T-helper 2 cell treated with Interferon-gamma antibody and Interleukin-4, amounts not matched to agents 5 μg/mL and 100 μg/mL, for 36 hours (primary cell): ENCODE data around the gene DNAJC5G.
"Not testable (repeated sequence)": the region's sequence is repeated elsewhere in the genome, so short reads cannot be mapped to it uniquely, and the experiment has no call there.

Experiments
- DNase-seq: peaks from one replicate; pipeline ENCODE4 v3.0.0; 2021; ENCODE audit warnings: low spot score
- H3K27ac Mint-ChIP-seq: one replicate; pipeline ENCODE4 v1.8.0; 2021; ENCODE audit warnings: mild to moderate bottlenecking, mixed read lengths
- H3K27me3 Mint-ChIP-seq: one replicate; pipeline ENCODE4 v1.8.0; 2021; ENCODE audit warnings: low read depth, mixed read lengths
- H3K36me3 Mint-ChIP-seq: one replicate; pipeline ENCODE4 v1.8.0; 2021; ENCODE audit warnings: low read depth, mixed read lengths
- H3K4me1 Mint-ChIP-seq: one replicate; pipeline ENCODE4 v1.8.0; 2021; ENCODE audit warnings: low read depth, mixed read lengths
- H3K4me3 Mint-ChIP-seq: one replicate; pipeline ENCODE4 v1.8.0; 2022; ENCODE audit warnings: mild to moderate bottlenecking, moderate library complexity, mixed read lengths
- H3K9me3 Mint-ChIP-seq: one replicate; pipeline ENCODE4 v1.8.0; 2021; ENCODE audit warnings: mixed read lengths

The DNAJC5G gene

DNA sequence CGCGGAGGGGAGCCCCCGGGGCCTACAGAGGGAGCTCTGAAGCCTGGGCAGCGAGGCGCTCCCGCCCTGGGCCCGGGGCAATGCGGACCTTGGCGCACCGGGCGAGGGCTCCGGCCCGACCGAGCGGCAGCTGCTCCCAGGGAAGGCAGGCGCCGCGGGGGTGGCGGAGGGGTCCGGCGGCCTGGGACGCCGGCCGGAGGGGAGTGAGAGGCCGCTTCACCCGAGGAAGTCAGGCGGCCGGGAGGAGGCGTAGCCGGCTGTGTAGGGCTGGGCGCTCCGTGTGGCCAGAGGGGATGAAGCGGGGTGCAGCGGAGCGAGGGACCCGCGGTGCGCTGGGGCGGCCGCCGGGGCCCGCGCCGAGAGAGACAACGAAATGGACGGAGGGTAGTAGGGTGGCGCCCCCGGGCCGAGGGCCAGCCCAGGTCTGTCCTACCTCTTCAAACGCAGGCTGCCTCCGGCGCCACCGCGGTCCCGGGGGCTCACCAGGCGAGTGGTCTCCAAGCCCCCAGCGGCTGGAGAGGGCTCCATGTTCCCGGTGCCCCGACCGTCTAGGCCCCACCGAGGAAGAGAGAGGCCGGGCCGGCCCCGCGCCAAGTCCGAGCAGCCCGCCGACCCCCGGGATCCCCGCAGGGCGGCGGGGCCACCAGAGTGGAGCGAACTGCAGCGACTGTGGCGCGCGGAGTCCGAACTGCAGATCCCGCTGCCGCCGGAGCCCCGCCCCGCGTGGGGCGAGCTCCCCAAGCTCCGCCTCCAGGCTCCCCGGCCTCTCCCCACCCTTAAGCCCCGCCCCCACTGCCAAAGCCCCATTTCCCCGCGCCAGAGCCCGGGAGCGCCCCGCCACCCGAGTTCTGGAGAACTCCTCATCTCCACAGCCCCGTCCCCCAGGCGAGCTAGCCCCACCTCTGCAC, 12.6 kb upstream of the DNAJC5G start, which contains the start of gene SLC30A3:
TSS of gene SLC30A3 (minus strand) at position 669 of the 908 bp plus-strand sequence. CDS start at position 528, 141 bp downstream.
- Mint-ChIP-seq H3K4me1 (peaks cover 17% of the 10 kb centered on the region), H3K27ac (peak within 1 kb of the TSS; percentile 29), H3K4me3 (peak within 1 kb of the TSS; percentile 93), H3K36me3 (peaks cover 2% of the 10 kb centered on the region), H3K9me3 (no peaks in the 10 kb centered on the region), H3K27me3 (peaks cover 45% of the 10 kb centered on the region)
- peak; percentile 66 for DNase-seq

DNA sequence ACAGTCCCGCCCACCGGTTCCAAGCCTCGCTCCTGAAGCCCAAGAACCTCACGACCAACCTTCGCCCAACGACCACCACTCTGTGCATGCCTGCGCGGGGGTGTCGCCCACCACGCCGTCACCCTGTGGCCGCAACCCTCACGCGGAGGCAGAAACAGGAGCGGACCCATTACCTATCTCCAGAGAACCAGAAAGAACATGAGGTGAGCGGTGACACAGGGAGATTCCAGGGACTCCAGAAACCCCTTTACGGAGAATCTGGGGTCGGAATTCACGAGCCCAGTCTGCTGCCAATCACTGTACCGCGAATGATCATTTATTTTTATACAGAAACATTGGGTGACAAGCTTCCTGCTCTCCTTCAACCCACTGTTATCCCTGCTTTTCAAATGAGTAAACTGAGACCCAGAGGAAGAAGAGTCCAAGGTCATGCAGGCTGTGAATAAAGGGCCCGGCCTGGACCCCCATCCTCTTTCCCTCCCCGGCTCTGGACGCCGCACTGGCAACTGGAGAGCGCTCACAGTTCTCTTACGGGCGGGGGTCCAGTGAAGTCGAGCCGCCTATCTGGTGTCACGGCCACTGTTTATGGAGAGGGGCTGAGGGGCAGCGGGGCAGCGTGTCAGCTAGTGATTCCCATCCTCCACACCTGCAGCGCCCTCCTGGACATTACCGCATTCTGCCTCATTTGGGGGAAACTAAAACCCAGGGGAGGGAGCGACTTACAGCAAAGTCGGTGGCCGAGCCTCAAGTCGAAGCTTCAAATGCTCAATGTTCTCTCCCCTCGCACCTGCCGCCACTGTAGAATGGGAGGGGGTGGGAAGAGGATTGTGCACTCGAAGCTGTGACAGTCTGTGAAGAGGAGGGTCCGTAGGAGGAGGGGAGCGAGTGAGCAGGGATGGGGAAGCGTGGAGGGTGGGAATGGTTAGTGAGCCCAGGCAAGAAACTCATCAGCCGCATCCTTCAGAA, 11.7 kb upstream of the DNAJC5G start:
- Mint-ChIP-seq H3K27me3 (peaks cover 43% of the 10 kb centered on the region), H3K27ac (peak overlapping the region; percentile 29), H3K4me3 (peak overlapping the region; percentile 93), H3K9me3 (no peaks in the 10 kb centered on the region), H3K36me3 (peaks cover 2% of the 10 kb centered on the region), H3K4me1 (peaks cover 17% of the 10 kb centered on the region)
- no peak for DNase-seq

DNA sequence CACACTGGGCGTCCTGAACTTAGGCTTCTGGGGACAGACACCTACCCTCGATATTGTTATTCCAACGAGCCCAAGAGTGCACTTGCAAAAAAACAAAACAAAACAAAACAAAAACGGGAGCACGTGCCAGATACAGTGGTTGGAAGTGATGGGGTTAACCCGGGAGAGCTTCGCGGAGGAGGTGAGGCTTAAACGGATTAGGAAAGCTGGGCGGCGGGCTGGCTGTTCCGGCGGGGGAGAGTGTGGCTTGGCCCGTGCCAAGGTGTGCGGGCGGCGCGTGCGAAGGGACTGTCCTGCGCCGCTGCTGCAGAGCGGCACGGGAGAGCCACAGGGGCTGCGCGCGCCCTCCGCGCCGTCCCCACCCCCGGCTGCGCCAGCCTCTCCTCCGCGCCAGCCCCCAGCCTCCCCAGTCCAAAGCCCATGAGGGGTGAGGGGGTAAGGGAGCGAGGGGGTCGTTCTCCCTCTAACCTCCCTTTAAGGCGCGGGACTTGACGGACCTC, 10.9 kb upstream of the DNAJC5G start:
- Mint-ChIP-seq H3K4me3 (peak overlapping the region; percentile 93), H3K27me3 (peaks cover 43% of the 10 kb centered on the region), H3K27ac (no peak overlapping the region), H3K36me3 (peaks cover 2% of the 10 kb centered on the region), H3K4me1 (peaks cover 17% of the 10 kb centered on the region), H3K9me3 (no peaks in the 10 kb centered on the region)
- no peak for DNase-seq

DNA sequence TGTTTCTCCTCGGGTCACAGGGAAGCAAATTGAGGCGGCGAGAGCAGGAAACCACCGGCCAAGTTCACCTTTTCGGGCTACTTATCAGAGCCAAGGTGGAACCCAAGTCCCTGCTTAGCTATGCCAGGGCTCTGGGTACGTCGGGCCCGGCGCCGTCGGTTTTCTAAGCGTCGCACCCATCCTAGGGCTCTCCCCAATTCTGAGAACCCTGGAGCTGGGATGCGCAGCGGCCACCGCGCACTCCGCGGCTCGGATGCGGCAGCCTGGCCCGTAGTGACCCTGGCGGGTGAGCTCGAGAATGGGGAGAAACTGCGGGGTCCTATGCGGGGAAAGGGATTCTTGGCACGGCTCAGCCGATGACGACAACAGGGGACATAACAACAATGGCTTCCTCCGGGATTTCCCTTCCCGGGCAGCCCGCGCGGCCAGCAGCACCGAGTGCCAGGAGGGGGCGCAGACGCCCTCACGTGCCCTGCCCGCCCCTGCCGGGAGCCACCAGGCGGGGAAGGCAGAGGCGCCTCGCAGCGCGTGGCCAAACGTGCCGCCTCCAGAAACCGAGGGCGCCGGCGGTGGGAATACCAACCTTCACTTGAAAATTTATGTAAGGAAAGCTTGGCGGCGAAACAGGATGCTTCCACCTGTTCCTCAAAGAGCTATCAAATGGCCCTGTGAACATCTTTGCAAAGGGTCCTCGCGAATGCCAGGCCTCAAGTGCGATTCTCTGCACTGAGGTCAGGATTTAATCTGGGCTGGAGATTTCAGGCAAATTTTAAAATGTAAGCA, 10.3 kb upstream of the DNAJC5G start:
- H3K27me3 Mint-ChIP-seq, result peaks cover 44% of the 10 kb centered on the region
- peaks cover 2% of the 10 kb centered on the region for H3K36me3 Mint-ChIP-seq
- H3K4me1 Mint-ChIP-seq, result peaks cover 17% of the 10 kb centered on the region
- DNase-seq, result peak; percentile 60
- H3K27ac Mint-ChIP-seq, result no peak overlapping the region
- H3K4me3 Mint-ChIP-seq, result peak overlapping the region; percentile 65
- H3K9me3 Mint-ChIP-seq, result no peaks in the 10 kb centered on the region

GRCh38 chr2:27265536-27265870, 9.7 kb upstream of the DNAJC5G start:
- H3K4me1 Mint-ChIP-seq, result peaks cover 17% of the 10 kb centered on the region
- peaks cover 2% of the 10 kb centered on the region for H3K36me3 Mint-ChIP-seq
- H3K4me3 Mint-ChIP-seq, result peak overlapping the region; percentile 65
- no peaks in the 10 kb centered on the region for H3K9me3 Mint-ChIP-seq
- DNase-seq, result no peak
- H3K27me3 Mint-ChIP-seq, result peaks cover 40% of the 10 kb centered on the region
- no peak overlapping the region for H3K27ac Mint-ChIP-seq

- not testable (repeated sequence) for DNase-seq, H3K27ac Mint-ChIP-seq, H3K36me3 Mint-ChIP-seq, H3K9me3 Mint-ChIP-seq, H3K4me3 Mint-ChIP-seq
- Mint-ChIP-seq H3K4me1 (peaks cover 18% of the 10 kb centered on the region), H3K27me3 (peaks cover 26% of the 10 kb centered on the region)
Measured at GRCh38 chr2:27268296-27268695, 6.9 kb upstream of the DNAJC5G start.

DNA sequence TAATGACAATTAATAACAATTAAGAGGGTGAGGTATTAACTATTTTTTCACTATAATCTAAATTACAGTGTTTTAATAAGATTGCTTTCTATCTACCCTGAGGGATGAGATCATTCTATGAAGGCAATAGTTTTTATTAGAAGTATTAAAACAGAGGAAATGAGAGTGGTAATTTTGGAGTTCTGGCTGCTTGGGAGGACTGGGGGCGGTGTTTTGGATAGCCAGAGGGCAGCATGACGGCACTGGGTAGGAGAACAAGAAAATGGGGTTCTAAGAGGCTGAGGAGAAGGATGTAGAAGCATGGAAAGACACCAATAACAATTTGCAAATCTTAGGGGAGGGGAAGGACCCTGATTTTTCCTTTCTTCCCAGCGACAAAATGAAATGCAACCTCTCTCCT, 5.1 kb upstream of the DNAJC5G start:
- H3K27me3 Mint-ChIP-seq, result peaks cover 16% of the 10 kb centered on the region
- no peak for DNase-seq
- peaks cover 8% of the 10 kb centered on the region for H3K4me1 Mint-ChIP-seq
- no peak overlapping the region for H3K27ac Mint-ChIP-seq
- H3K4me3 Mint-ChIP-seq, result no peak overlapping the region
- no peaks in the 10 kb centered on the region for H3K9me3 Mint-ChIP-seq
- no peaks in the 10 kb centered on the region for H3K36me3 Mint-ChIP-seq

GRCh38 chr2:27270670-27271069, 4.6 kb upstream of the DNAJC5G start:
- Mint-ChIP-seq H3K27ac (no peak overlapping the region), H3K4me1 (peaks cover 4% of the 10 kb centered on the region), H3K4me3 (no peak overlapping the region), H3K27me3 (peaks cover 16% of the 10 kb centered on the region), H3K36me3 (no peaks in the 10 kb centered on the region), H3K9me3 (no peaks in the 10 kb centered on the region)
- no peak for DNase-seq

GRCh38 chr2:27271631-27272340, 3.4 kb upstream of the DNAJC5G start:
- peaks cover 16% of the 10 kb centered on the region for H3K27me3 Mint-ChIP-seq
- H3K36me3 Mint-ChIP-seq, result no peaks in the 10 kb centered on the region
- H3K4me1 Mint-ChIP-seq, result peaks cover 4% of the 10 kb centered on the region
- H3K27ac Mint-ChIP-seq, result no peak overlapping the region
- no peak overlapping the region for H3K4me3 Mint-ChIP-seq
- no peak for DNase-seq
- H3K9me3 Mint-ChIP-seq, result no peaks in the 10 kb centered on the region

DNA sequence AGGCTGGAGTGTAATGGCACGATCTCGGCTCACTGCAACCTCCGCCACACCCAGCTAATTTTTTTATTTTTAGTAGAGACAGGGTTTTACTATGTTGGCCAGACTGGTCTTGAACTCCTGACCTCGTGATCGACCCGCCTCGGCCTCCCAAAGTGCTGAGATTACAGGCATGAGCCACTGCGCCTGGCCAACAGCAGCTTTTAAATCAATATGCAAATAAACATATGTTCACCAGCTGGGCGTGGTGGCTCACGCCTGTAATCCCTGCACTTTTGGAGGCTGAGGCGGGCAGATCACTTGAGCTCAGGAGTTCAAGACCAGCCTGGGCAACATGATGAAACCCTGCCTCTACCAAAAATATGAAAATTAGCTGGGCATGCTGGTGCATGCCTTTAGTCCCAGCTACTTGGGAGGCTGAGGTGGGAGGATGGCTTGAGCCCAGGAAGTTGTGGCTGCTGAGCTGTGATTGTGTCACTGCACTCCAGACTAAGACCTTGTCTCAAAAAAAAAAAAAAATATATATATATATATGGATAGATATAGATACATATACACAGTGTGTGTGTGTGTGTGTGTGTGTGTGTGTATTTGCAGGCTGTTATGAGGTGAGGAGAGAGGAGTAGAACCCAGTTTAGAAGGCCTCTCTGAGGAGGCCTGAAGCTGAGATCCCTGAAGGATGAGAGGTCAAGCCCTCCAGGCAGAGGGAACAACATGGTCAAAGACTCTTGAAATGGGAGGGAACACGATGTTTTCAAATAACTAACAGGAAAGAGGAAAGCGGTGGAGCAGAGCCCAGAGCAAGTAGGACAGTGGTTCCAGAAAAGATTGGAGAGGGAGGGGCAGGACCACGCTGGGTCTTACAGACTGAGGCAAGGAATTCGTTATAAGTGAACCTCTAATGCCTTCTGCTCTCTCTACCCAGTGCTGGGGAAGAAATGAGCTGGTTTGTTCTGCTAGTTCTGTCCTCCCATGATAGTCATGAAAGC, 2.4 kb upstream of the DNAJC5G start:
- not testable (repeated sequence) for H3K4me3 Mint-ChIP-seq, H3K4me1 Mint-ChIP-seq, H3K36me3 Mint-ChIP-seq, H3K9me3 Mint-ChIP-seq, H3K27ac Mint-ChIP-seq, DNase-seq
- peaks cover 16% of the 10 kb centered on the region for H3K27me3 Mint-ChIP-seq

DNA sequence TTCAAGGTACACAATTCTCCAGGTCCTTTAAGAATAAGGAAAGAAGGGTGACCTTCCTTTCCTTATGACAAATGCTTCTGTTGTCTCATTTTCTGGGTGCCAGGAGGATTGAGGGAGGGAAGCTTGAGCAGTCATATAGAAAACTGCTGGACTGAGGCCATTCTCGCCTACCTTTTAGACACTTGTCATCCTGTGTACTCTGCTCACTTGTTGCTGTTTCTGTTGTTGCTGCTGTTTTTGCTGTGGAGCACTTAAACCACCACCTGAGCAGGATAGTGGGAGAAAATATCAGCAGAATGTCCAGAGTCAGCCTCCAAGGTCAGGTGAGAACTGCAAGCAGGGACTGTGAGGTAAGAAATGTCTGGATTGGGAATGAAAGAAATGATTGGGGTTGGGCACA, 2.8 kb downstream of the DNAJC5G start:
- H3K27ac Mint-ChIP-seq, result no peak overlapping the region
- H3K27me3 Mint-ChIP-seq, result peaks cover 4% of the 10 kb centered on the region
- no peak overlapping the region for H3K4me3 Mint-ChIP-seq
- H3K9me3 Mint-ChIP-seq, result no peaks in the 10 kb centered on the region
- H3K4me1 Mint-ChIP-seq, result peaks cover 13% of the 10 kb centered on the region
- no peaks in the 10 kb centered on the region for H3K36me3 Mint-ChIP-seq
- DNase-seq, result no peak

GRCh38 chr2:27280826-27281225, 5.6 kb downstream of the DNAJC5G start:
- no peak for DNase-seq
- Mint-ChIP-seq H3K36me3 (no peaks in the 10 kb centered on the region), H3K27me3 (peaks cover 10% of the 10 kb centered on the region), H3K27ac (no peak overlapping the region), H3K4me3 (no peak overlapping the region), H3K4me1 (peaks cover 12% of the 10 kb centered on the region), H3K9me3 (no peaks in the 10 kb centered on the region)
